IPS-NIHi7 (cell line): Measurements from ENCODE around the gene GTF2H3.
A peak's percentile ranks its signal among the peaks of the same experiment; 100 is the strongest.

ENCODE experiments used
- DNase-seq: peaks from one replicate; pipeline ENCODE4 v3.0.0; 2012; ENCODE audit warnings: mixed read lengths; ENCODE audit errors: extremely low spot score

GTF2H3 gene

GRCh38 chr12:123645878-123646277, 12.2 kb downstream of the GTF2H3 start:
- no peak for DNase-seq

- no peak for DNase-seq
These were observed 14.8 kb downstream of the GTF2H3 start for GRCh38 chr12:123648401-123648800.

GRCh38 chr12:123654129-123654701, 20.6 kb downstream of the GTF2H3 start:
- DNase-seq = no peak

- no peak for DNase-seq
These were observed 21.8 kb downstream of the GTF2H3 start for GRCh38 chr12:123655420-123655819.

GRCh38 chr12:123656392-123656791, 22.8 kb downstream of the GTF2H3 start:
- no peak for DNase-seq

GRCh38 chr12:123657211-123657610, 23.6 kb downstream of the GTF2H3 start:
- no peak for DNase-seq

- no peak for DNase-seq
These were observed 26.5 kb downstream of the GTF2H3 start for GRCh38 chr12:123659996-123660727.

GRCh38 chr12:123667771-123668170, 34.1 kb downstream of the GTF2H3 start:
- no peak for DNase-seq

- DNase-seq = peak; percentile 100
These were observed 37.5 kb downstream of the GTF2H3 start, which contains the start of gene TCTN2 for GRCh38 chr12:123670882-123671728. TSS of gene TCTN2 (plus strand) at chr12:123671113. CDS start at chr12:123671241, 128 bp downstream.

- DNase-seq = no peak
These were observed 38.2 kb downstream of the GTF2H3 start for GRCh38 chr12:123671876-123672275.

- DNase-seq = no peak
These were observed 41.8 kb downstream of the GTF2H3 start for GRCh38 chr12:123675436-123675835.

- DNase-seq = no peak
These were observed 43.1 kb downstream of the GTF2H3 start for GRCh38 chr12:123676616-123677320.

- no peak for DNase-seq
These were observed 45.4 kb downstream of the GTF2H3 start for GRCh38 chr12:123678981-123679380.

- DNase-seq = no peak
These were observed 48.0 kb downstream of the GTF2H3 start for GRCh38 chr12:123681605-123682004.

- no peak for DNase-seq
These were observed 50.3 kb downstream of the GTF2H3 start for GRCh38 chr12:123683964-123684363.

GRCh38 chr12:123686636-123687190, 53.1 kb downstream of the GTF2H3 start:
- no peak for DNase-seq

- no peak for DNase-seq
These were observed 56.7 kb downstream of the GTF2H3 start for GRCh38 chr12:123690191-123690840.

GRCh38 chr12:123696207-123696606, 62.6 kb downstream of the GTF2H3 start:
- DNase-seq = no peak

- no peak for DNase-seq
These were observed 63.0 kb downstream of the GTF2H3 start for GRCh38 chr12:123696646-123697045.

- no peak for DNase-seq
These were observed 72.3 kb downstream of the GTF2H3 start for GRCh38 chr12:123705935-123706334.

- DNase-seq = no peak
These were observed 73.8 kb downstream of the GTF2H3 start for GRCh38 chr12:123707466-123707865.
